Ishikawa (cell line): ENCODE measurements around the gene IRF8.

Source experiments
- CEBPB ChIP-seq: IDR thresholded peaks from 2 replicates; pipeline ENCODE4 v1.6.1; 2012
- CREB1 ChIP-seq: IDR thresholded peaks from 2 replicates; pipeline ENCODE4 v1.6.1; 2012; ENCODE audit warnings: low read depth
- EGR1 ChIP-seq: IDR thresholded peaks from 2 replicates; pipeline ENCODE4 v1.6.1; 2012
- EP300 ChIP-seq: IDR thresholded peaks from 2 replicates; pipeline ENCODE4 v1.6.1; 2012; ENCODE audit warnings: borderline replicate concordance
- FOXM1 ChIP-seq: IDR thresholded peaks from 2 replicates; pipeline ENCODE4 v1.6.1; 2012; ENCODE audit warnings: low read depth, borderline replicate concordance
- MAX ChIP-seq: IDR thresholded peaks from 2 replicates; pipeline ENCODE4 v1.6.1; 2012
- NFIC ChIP-seq: IDR thresholded peaks from 2 replicates; pipeline ENCODE4 v1.6.1; 2012
- RAD21 ChIP-seq: IDR thresholded peaks from 2 replicates; pipeline ENCODE4 v1.6.1; 2012; ENCODE audit warnings: low read depth
- REST ChIP-seq: IDR thresholded peaks from 2 replicates; pipeline ENCODE4 v1.6.1; 2012; ENCODE audit warnings: low read depth, mild to moderate bottlenecking
- TAF1 ChIP-seq: IDR thresholded peaks from 2 replicates; pipeline ENCODE4 v1.6.1; 2012; ENCODE audit warnings: low read depth, mild to moderate bottlenecking
- TCF12 ChIP-seq: IDR thresholded peaks from 2 replicates; pipeline ENCODE4 v1.6.1; 2012; ENCODE audit warnings: low read depth
- TEAD4 ChIP-seq: IDR thresholded peaks from 2 replicates; pipeline ENCODE4 v1.6.1; 2012
- USF1 ChIP-seq: IDR thresholded peaks from 2 replicates; pipeline ENCODE4 v1.6.1; 2012
- YY1 ChIP-seq: IDR thresholded peaks from 2 replicates; pipeline ENCODE4 v1.6.1; 2012; ENCODE audit warnings: low read depth
- ZBTB7A ChIP-seq: IDR thresholded peaks from 2 replicates; pipeline ENCODE4 v1.6.1; 2012; ENCODE audit warnings: low read depth

Gene IRF8

GRCh38 chr16:85898521-85899442, at the start of gene IRF8:
Gene IRF8 (plus strand): TSS chr16:85899162. CDS start chr16:85903016, 3,854 bp downstream.
- TF ChIP-seq EGR1 (no peak), CEBPB (no peak), YY1 (no peak), FOXM1 (no peak), EP300 (no peak), USF1 (no peak), TCF12 (no peak), CREB1 (no peak), TAF1 (no peak), MAX (no peak), REST (no peak), TEAD4 (no peak), ZBTB7A (no peak), NFIC (no peak), RAD21 (no peak)

GRCh38 chr16:85849388-85849787, 49.6 kb upstream of the IRF8 start:
- TF ChIP-seq ZBTB7A, result no peak
- no peak for TF ChIP-seq EP300
- no peak for TF ChIP-seq YY1
- no peak for TF ChIP-seq TAF1
- TF ChIP-seq NFIC, result no peak
- no peak for TF ChIP-seq RAD21

- TF ChIP-seq EGR1 (no peak), RAD21 (no peak), MAX (no peak), TCF12 (no peak), CREB1 (no peak), ZBTB7A (no peak)
These were observed 48.5 kb upstream of the IRF8 start for GRCh38 chr16:85850344-85850880.

- TF ChIP-seq EGR1 (no peak), NFIC (no peak), RAD21 (no peak), FOXM1 (no peak), MAX (no peak), EP300 (no peak), TAF1 (no peak), REST (no peak), TEAD4 (no peak), CEBPB (no peak), TCF12 (no peak), CREB1 (no peak), ZBTB7A (no peak)
These were observed 47.8 kb upstream of the IRF8 start for GRCh38 chr16:85851034-85851785.

GRCh38 chr16:85853547-85854545, 45.1 kb upstream of the IRF8 start:
- TF ChIP-seq CREB1 (no peak), EP300 (no peak), MAX (no peak), REST (no peak), NFIC (no peak), RAD21 (no peak), TEAD4 (no peak), FOXM1 (no peak), USF1 (no peak), ZBTB7A (no peak), YY1 (no peak), EGR1 (no peak), TCF12 (no peak), CEBPB (no peak), TAF1 (no peak)
